Measurements from ENCODE around the gene SLC30A10.
"Not testable (repeated sequence)": the region's sequence is repeated elsewhere in the genome, so short reads cannot be mapped to it uniquely, and the experiment has no call there.

- TF ChIP-seq MAFK (IDR thresholded peaks at IDR 0.05; ENCODE audit: partially characterized antibody); REST (IDR thresholded peaks at IDR 0.05); CTCF (IDR thresholded peaks at IDR 0.05); CBX8 (IDR thresholded peaks at IDR 0.05); POLR2A (IDR thresholded peaks at IDR 0.05; ENCODE audit: low read length); USF2 (IDR thresholded peaks at IDR 0.05); CEBPB (IDR thresholded peaks at IDR 0.05); RAD21 (conservative IDR thresholded peaks at IDR 0.05 in 1 of 2, IDR thresholded peaks at IDR 0.05 in 1 of 2): not testable (repeated sequence)
Observed at GRCh38 chr1:219933763-219934162, 5.4 kb upstream of the SLC30A10 start.

Data from A549 (cell line).